Measurements from ENCODE around the gene ABCD3.
"Not testable (repeated sequence)": the region's sequence is repeated elsewhere in the genome, so short reads cannot be mapped to it uniquely, and the experiment has no call there.

The ABCD3 gene

GRCh38 chr1:94417978-94418663 is at the start of gene ABCD3:
Gene ABCD3, plus strand, starts transcription at chr1:94418389. Its CDS starts 90 bp downstream, at chr1:94418479.
- peak; percentile 93 to 95 (median 95) for DNase-seq (ENCODE audit: low read depth in 3 of 3, low spot score in 1 of 3)

GRCh38 chr1:94372771-94373170 is 45.4 kb upstream of the ABCD3 start:
- DNase-seq (ENCODE audit: low read depth in 3 of 3, low spot score in 1 of 3), result not testable (repeated sequence)

GRCh38 chr1:94373311-94373710 is 44.9 kb upstream of the ABCD3 start:
- not testable (repeated sequence) for DNase-seq (ENCODE audit: low read depth in 3 of 3, low spot score in 1 of 3)

GRCh38 chr1:94375666-94376065 is 42.5 kb upstream of the ABCD3 start:
- not testable (repeated sequence) for DNase-seq (ENCODE audit: low read depth in 3 of 3, low spot score in 1 of 3)

GRCh38 chr1:94378493-94378892 is 39.7 kb upstream of the ABCD3 start:
- not testable (repeated sequence) for DNase-seq (ENCODE audit: low read depth in 3 of 3, low spot score in 1 of 3)

- no peak for DNase-seq (ENCODE audit: low read depth in 3 of 3, low spot score in 1 of 3)
Observed at GRCh38 chr1:94379615-94380014, 38.6 kb upstream of the ABCD3 start.

GRCh38 chr1:94382201-94382600 is 36.0 kb upstream of the ABCD3 start:
- DNase-seq (ENCODE audit: low read depth in 3 of 3, low spot score in 1 of 3), result no peak

GRCh38 chr1:94383966-94384408 is 34.2 kb upstream of the ABCD3 start:
- no peak for DNase-seq (ENCODE audit: low read depth in 3 of 3, low spot score in 1 of 3)

- DNase-seq (ENCODE audit: low read depth in 3 of 3, low spot score in 1 of 3), result no peak
Observed at GRCh38 chr1:94384485-94385265, 33.5 kb upstream of the ABCD3 start.

GRCh38 chr1:94385308-94385929 is 32.8 kb upstream of the ABCD3 start:
- DNase-seq (ENCODE audit: low read depth in 3 of 3, low spot score in 1 of 3), result no peak

GRCh38 chr1:94389298-94389697 is 28.9 kb upstream of the ABCD3 start:
- no peak for DNase-seq (ENCODE audit: low read depth in 3 of 3, low spot score in 1 of 3)

GRCh38 chr1:94394247-94394646 is 23.9 kb upstream of the ABCD3 start:
- no peak for DNase-seq (ENCODE audit: low read depth in 3 of 3, low spot score in 1 of 3)

GRCh38 chr1:94395231-94395630 is 23.0 kb upstream of the ABCD3 start:
- no peak for DNase-seq (ENCODE audit: low read depth in 3 of 3, low spot score in 1 of 3)

GRCh38 chr1:94395748-94396309 is 22.4 kb upstream of the ABCD3 start:
- DNase-seq (ENCODE audit: low read depth in 3 of 3, low spot score in 1 of 3), result no peak

GRCh38 chr1:94396356-94397010 is 21.7 kb upstream of the ABCD3 start:
- no peak for DNase-seq (ENCODE audit: low read depth in 3 of 3, low spot score in 1 of 3)

GRCh38 chr1:94398356-94398755 is 19.8 kb upstream of the ABCD3 start:
- DNase-seq (ENCODE audit: low read depth in 3 of 3, low spot score in 1 of 3), result no peak

- DNase-seq (ENCODE audit: low read depth in 3 of 3, low spot score in 1 of 3), result no peak
Observed at GRCh38 chr1:94399453-94399852, 18.7 kb upstream of the ABCD3 start.

- DNase-seq (ENCODE audit: low read depth in 3 of 3, low spot score in 1 of 3), result no peak
Observed at GRCh38 chr1:94401206-94401605, 17.0 kb upstream of the ABCD3 start.

- DNase-seq (ENCODE audit: low read depth in 3 of 3, low spot score in 1 of 3), result no peak
Observed at GRCh38 chr1:94406446-94406845, 11.7 kb upstream of the ABCD3 start.

GRCh38 chr1:94408104-94408830 is 9.9 kb upstream of the ABCD3 start:
- DNase-seq (ENCODE audit: low read depth in 3 of 3, low spot score in 1 of 3), result no peak
